ENCODE results near the gene POMT2.
"Not testable (repeated sequence)": the region's sequence is repeated elsewhere in the genome, so short reads cannot be mapped to it uniquely, and the experiment has no call there.

Gene POMT2

GRCh38 chr14:77286576-77286975 is 34.1 kb downstream of the POMT2 start:
- no peak for TF ChIP-seq POLR2A (IDR thresholded peaks at IDR 0.05; ENCODE audit: low read depth, low read length)
- no peak for TF ChIP-seq TAF1 (IDR thresholded peaks at IDR 0.05; ENCODE audit: borderline replicate concordance, low read depth, low read length)
- no peak for TF ChIP-seq POLR2AphosphoS5 (IDR thresholded peaks at IDR 0.05; ENCODE audit: low read depth, low read length)
- FAIRE-seq (no peak), DNase-seq (ENCODE audit: insufficient read length) (no peak)

GRCh38 chr14:77284466-77284865 is 36.2 kb downstream of the POMT2 start:
- TF ChIP-seq POLR2AphosphoS5 (IDR thresholded peaks at IDR 0.05; ENCODE audit: low read depth, low read length) (no peak), POLR2A (IDR thresholded peaks at IDR 0.05; ENCODE audit: low read depth, low read length) (no peak)
- FAIRE-seq (no peak), DNase-seq (ENCODE audit: insufficient read length) (no peak)

GRCh38 chr14:77284066-77284465 is 36.6 kb downstream of the POMT2 start:
- no peak for DNase-seq (ENCODE audit: insufficient read length)
- FAIRE-seq = no peak
- no peak for TF ChIP-seq POLR2AphosphoS5 (IDR thresholded peaks at IDR 0.05; ENCODE audit: low read depth, low read length)
- TF ChIP-seq TAF1 (IDR thresholded peaks at IDR 0.05; ENCODE audit: borderline replicate concordance, low read depth, low read length) = no peak
- TF ChIP-seq POLR2A (IDR thresholded peaks at IDR 0.05; ENCODE audit: low read depth, low read length) = no peak

- no peak for FAIRE-seq
- no peak for DNase-seq (ENCODE audit: insufficient read length)
Measured at GRCh38 chr14:77281852-77282410, 38.8 kb downstream of the POMT2 start.

GRCh38 chr14:77280921-77281320 is 39.8 kb downstream of the POMT2 start:
- DNase-seq (ENCODE audit: insufficient read length); FAIRE-seq: not testable (repeated sequence)

More at GRCh38 chr14:77281852-77282410, 38.8 kb downstream of the POMT2 start:
- TF ChIP-seq POLR2AphosphoS5 (IDR thresholded peaks at IDR 0.05; ENCODE audit: low read depth, low read length) (no peak), POLR2A (IDR thresholded peaks at IDR 0.05; ENCODE audit: low read depth, low read length) (no peak), TAF1 (IDR thresholded peaks at IDR 0.05; ENCODE audit: borderline replicate concordance, low read depth, low read length) (no peak)

GRCh38 chr14:77279719-77280118 is 41.0 kb downstream of the POMT2 start:
- DNase-seq (ENCODE audit: insufficient read length) (no peak), FAIRE-seq (no peak)
- TF ChIP-seq POLR2AphosphoS5 (IDR thresholded peaks at IDR 0.05; ENCODE audit: low read depth, low read length) = no peak
- no peak for TF ChIP-seq TAF1 (IDR thresholded peaks at IDR 0.05; ENCODE audit: borderline replicate concordance, low read depth, low read length)
- no peak for TF ChIP-seq POLR2A (IDR thresholded peaks at IDR 0.05; ENCODE audit: low read depth, low read length)

- FAIRE-seq (no peak), DNase-seq (ENCODE audit: insufficient read length) (no peak)
- no peak for TF ChIP-seq POLR2A (IDR thresholded peaks at IDR 0.05; ENCODE audit: low read depth, low read length)
Measured at GRCh38 chr14:77278461-77279230, 42.0 kb downstream of the POMT2 start.

GRCh38 chr14:77276959-77277358 is 43.7 kb downstream of the POMT2 start:
- no peak for FAIRE-seq
- TF ChIP-seq POLR2AphosphoS5 (IDR thresholded peaks at IDR 0.05; ENCODE audit: low read depth, low read length) (no peak), POLR2A (IDR thresholded peaks at IDR 0.05; ENCODE audit: low read depth, low read length) (no peak), TAF1 (IDR thresholded peaks at IDR 0.05; ENCODE audit: borderline replicate concordance, low read depth, low read length) (no peak)
- DNase-seq (ENCODE audit: insufficient read length) = no peak

GRCh38 chr14:77276295-77276935 is 44.3 kb downstream of the POMT2 start:
- no peak for TF ChIP-seq POLR2A (IDR thresholded peaks at IDR 0.05; ENCODE audit: low read depth, low read length)
- no peak for TF ChIP-seq POLR2AphosphoS5 (IDR thresholded peaks at IDR 0.05; ENCODE audit: low read depth, low read length)
- DNase-seq (ENCODE audit: insufficient read length) (no peak), FAIRE-seq (no peak)

- no peak for TF ChIP-seq TAF1 (IDR thresholded peaks at IDR 0.05; ENCODE audit: borderline replicate concordance, low read depth, low read length)
- no peak for TF ChIP-seq POLR2AphosphoS5 (IDR thresholded peaks at IDR 0.05; ENCODE audit: low read depth, low read length)
- TF ChIP-seq POLR2A (IDR thresholded peaks at IDR 0.05; ENCODE audit: low read depth, low read length) = no peak
- no peak for FAIRE-seq
- DNase-seq (ENCODE audit: insufficient read length) = no peak
Measured at GRCh38 chr14:77275601-77276017, 45.1 kb downstream of the POMT2 start.

GRCh38 chr14:77275041-77275580 is 45.6 kb downstream of the POMT2 start:
- TF ChIP-seq POLR2A (IDR thresholded peaks at IDR 0.05; ENCODE audit: low read depth, low read length) (no peak), POLR2AphosphoS5 (IDR thresholded peaks at IDR 0.05; ENCODE audit: low read depth, low read length) (no peak), TAF1 (IDR thresholded peaks at IDR 0.05; ENCODE audit: borderline replicate concordance, low read depth, low read length) (no peak)
- DNase-seq (ENCODE audit: insufficient read length) (no peak), FAIRE-seq (no peak)

GRCh38 chr14:77273796-77274195 is 46.9 kb downstream of the POMT2 start:
- no peak for DNase-seq (ENCODE audit: insufficient read length)
- FAIRE-seq = no peak
- TF ChIP-seq POLR2AphosphoS5 (IDR thresholded peaks at IDR 0.05; ENCODE audit: low read depth, low read length) (no peak), TAF1 (IDR thresholded peaks at IDR 0.05; ENCODE audit: borderline replicate concordance, low read depth, low read length) (no peak), POLR2A (IDR thresholded peaks at IDR 0.05; ENCODE audit: low read depth, low read length) (no peak)

All from GM12892 (cell line).